DND-41 (cell line): ENCODE measurements around the gene BRINP1.

Experiments used
- ATAC-seq: fragments of 200-7000 bp; cut with Tn5 transposase; 3 replicates; pipeline ENCODE4 v1.9.1; 2021; ENCODE audit warnings: low read depth; ENCODE audit not compliant: insufficient read depth
- DNase-seq: peaks from one replicate; pipeline ENCODE4 v3.0.0-alpha.2; 2020
- H2AFZ ChIP-seq: 2 replicates; pipeline ENCODE4 v1.6.0; 2012; ENCODE audit warnings: low read depth, low read length
- H3K27ac ChIP-seq: 2 replicates; pipeline ENCODE4 v1.5.1; 2012; ENCODE audit warnings: low read length, inconsistent platforms
- H3K27me3 ChIP-seq: fragments of 200-600 bp; sonication (generic); 2 replicates; pipeline ENCODE4 v1.6.0; 2012; ENCODE audit warnings: low read length, mild to moderate bottlenecking, inconsistent platforms; ENCODE audit not compliant: insufficient read depth, poor library complexity
- H3K36me3 ChIP-seq: 2 replicates; pipeline ENCODE4 v1.5.1; 2012; ENCODE audit warnings: low read length, inconsistent platforms; ENCODE audit not compliant: insufficient read depth
- H3K4me1 ChIP-seq: 2 replicates; pipeline ENCODE4 v1.5.1; 2012; ENCODE audit warnings: mild to moderate bottlenecking, low read length; ENCODE audit not compliant: insufficient read depth
- H3K4me2 ChIP-seq: 2 replicates; pipeline ENCODE4 v1.6.0; 2012; ENCODE audit warnings: mild to moderate bottlenecking, moderate library complexity, low read length, inconsistent platforms; ENCODE audit not compliant: insufficient read depth
- H3K4me3 ChIP-seq, 2 experiments: fragments of 200-600 bp in 1 of 2; shearing (Covaris generic) in 1 of 2; 2 replicates each; pipeline ENCODE4 v1.5.1; 2012 to 2016; ENCODE audit warnings: inconsistent platforms in 2 of 2, low read length in 2 of 2, mild to moderate bottlenecking in 2 of 2, low read depth in 1 of 2, moderate library complexity in 1 of 2
- H3K79me2 ChIP-seq: 2 replicates; pipeline ENCODE4 v1.6.0; 2012; ENCODE audit warnings: low read length, inconsistent platforms; ENCODE audit not compliant: insufficient read depth
- H3K9ac ChIP-seq: 2 replicates; pipeline ENCODE4 v1.6.0; 2012; ENCODE audit warnings: low read depth, mild to moderate bottlenecking, inconsistent platforms, low read length, moderate library complexity
- H3K9me3 ChIP-seq: 2 replicates; pipeline ENCODE4 v1.5.1; 2012; ENCODE audit warnings: low read length, moderate library complexity, mild to moderate bottlenecking, inconsistent platforms; ENCODE audit not compliant: insufficient read depth, severe bottlenecking
- H4K20me1 ChIP-seq: 2 replicates; pipeline ENCODE4 v1.6.0; 2012; ENCODE audit warnings: low read length; ENCODE audit not compliant: insufficient read depth
- CTCF ChIP-seq: IDR thresholded peaks from 2 replicates; pipeline ENCODE4 v1.5.1; 2012; ENCODE audit warnings: borderline replicate concordance, low read length, moderate library complexity, mild to moderate bottlenecking; ENCODE audit not compliant: poor library complexity, severe bottlenecking; ENCODE audit errors: extremely low read depth
- EZH2 ChIP-seq: IDR thresholded peaks from 3 replicates; pipeline ENCODE4 v1.6.1; 2012; ENCODE audit warnings: borderline replicate concordance, low read depth, mild to moderate bottlenecking, moderate library complexity, low read length, inconsistent platforms; ENCODE audit not compliant: severe bottlenecking

The BRINP1 gene

GRCh38 chr9:119137479-119137878 lies 231.8 kb downstream of the BRINP1 start:
- no peaks in the 10 kb centered on the region for H3K36me3 ChIP-seq
- DNase-seq (no peak), ATAC-seq (no peak)
- no peaks in the 10 kb centered on the region for H3K79me2 ChIP-seq
- no peak overlapping the region for H2AFZ ChIP-seq
- no peaks in the 10 kb centered on the region for H4K20me1 ChIP-seq
- TF ChIP-seq EZH2 (no peak), CTCF (no peak)
- no peaks in the 10 kb centered on the region for H3K9me3 ChIP-seq
- no peaks in the 10 kb centered on the region for H3K4me1 ChIP-seq
- H3K4me3 ChIP-seq: no peak overlapping the region
- H3K27ac ChIP-seq: no peak overlapping the region
- no peak overlapping the region for H3K9ac ChIP-seq
- no peak overlapping the region for H3K4me2 ChIP-seq
- no peaks in the 10 kb centered on the region for H3K27me3 ChIP-seq

GRCh38 chr9:119126040-119126439 lies 243.2 kb downstream of the BRINP1 start:
- Histone ChIP-seq H3K4me1 (no peaks in the 10 kb centered on the region), H3K36me3 (no peaks in the 10 kb centered on the region), H3K9me3 (no peaks in the 10 kb centered on the region), H3K4me2 (no peak overlapping the region), H3K79me2 (no peaks in the 10 kb centered on the region), H3K27ac (no peak overlapping the region), H3K4me3 (no peak overlapping the region), H3K27me3 (no peaks in the 10 kb centered on the region), H2AFZ (no peak overlapping the region), H3K9ac (no peak overlapping the region), H4K20me1 (no peaks in the 10 kb centered on the region)
- ATAC-seq (no peak), DNase-seq (no peak)
- no peak for TF ChIP-seq EZH2
- no peak for TF ChIP-seq CTCF

GRCh38 chr9:119121899-119122298 lies 247.3 kb downstream of the BRINP1 start:
- Histone ChIP-seq H3K27ac (no peak overlapping the region), H3K9me3 (no peaks in the 10 kb centered on the region), H3K4me2 (no peak overlapping the region), H3K79me2 (no peaks in the 10 kb centered on the region), H3K9ac (no peak overlapping the region), H3K27me3 (no peaks in the 10 kb centered on the region), H3K36me3 (no peaks in the 10 kb centered on the region), H4K20me1 (no peaks in the 10 kb centered on the region), H3K4me1 (no peaks in the 10 kb centered on the region), H2AFZ (no peak overlapping the region), H3K4me3 (no peak overlapping the region)
- ATAC-seq: no peak
- no peak for DNase-seq
- no peak for TF ChIP-seq EZH2
- TF ChIP-seq CTCF: no peak

- no peak overlapping the region for H3K4me2 ChIP-seq
Measured at GRCh38 chr9:119117409-119117808, 251.8 kb downstream of the BRINP1 start.

More at GRCh38 chr9:119117409-119117808, 251.8 kb downstream of the BRINP1 start:
- Histone ChIP-seq H3K79me2 (no peaks in the 10 kb centered on the region), H3K4me1 (no peaks in the 10 kb centered on the region), H3K27ac (no peak overlapping the region), H3K9me3 (no peaks in the 10 kb centered on the region), H4K20me1 (no peaks in the 10 kb centered on the region), H3K27me3 (no peaks in the 10 kb centered on the region), H3K9ac (no peak overlapping the region), H2AFZ (no peak overlapping the region), H3K4me3 (no peak overlapping the region), H3K36me3 (no peaks in the 10 kb centered on the region)
- no peak for DNase-seq
- ATAC-seq: no peak
- TF ChIP-seq CTCF (no peak), EZH2 (no peak)
